WTC11 (cell line): ENCODE data around the gene RASAL2. TPM values are rescaled to one million over a fixed set of nuclear protein-coding genes. Genes with fewer than 3 reads are reported as not detected.

Source experiments
- ATAC-seq: fragments of 200-7000 bp; cut with Tn5 transposase; 2 replicates; pipeline ENCODE4 v1.10.0; 2021; ENCODE audit warnings: mild to moderate bottlenecking, moderate library complexity
- CTCF ChIA-PET: fragments of 300-600 bp; sonication (Branson Sonifier 250); formaldehyde crosslinking; loops from one replicate; lab custom pipeline; 2021; ENCODE audit warnings: antibody characterized with exemption; lab: Charles Lee
- POLR2A ChIA-PET: fragments of 350-600 bp; sonication (Branson Sonifier 250); formaldehyde crosslinking; loops from one replicate; lab custom pipeline; 2021; ENCODE audit warnings: antibody characterized with exemption; lab: Charles Lee
- DNase-seq: peaks from one replicate; pipeline ENCODE4 v3.0.0; 2021; ENCODE audit warnings: low spot score
- H3K27ac Mint-ChIP-seq: 2 replicates; pipeline ENCODE4 v1.8.0; 2021; ENCODE audit warnings: mixed read lengths
- H3K27me3 Mint-ChIP-seq: 2 replicates; pipeline ENCODE4 v1.8.0; 2021; ENCODE audit warnings: low read depth, mild to moderate bottlenecking, moderate library complexity, mixed read lengths
- H3K36me3 Mint-ChIP-seq: 2 replicates; pipeline ENCODE4 v1.8.0; 2021; ENCODE audit warnings: mixed read lengths
- H3K4me1 Mint-ChIP-seq: 2 replicates; pipeline ENCODE4 v1.8.0; 2022; ENCODE audit warnings: mixed read lengths
- H3K4me3 Mint-ChIP-seq: 2 replicates; pipeline ENCODE4 v1.8.0; 2021; ENCODE audit warnings: mild to moderate bottlenecking, moderate library complexity, mixed read lengths
- H3K9me3 Mint-ChIP-seq: 2 replicates; pipeline ENCODE4 v1.8.0; 2021; ENCODE audit warnings: mixed read lengths
- ATF6 ChIP-seq: sonication (generic); formaldehyde crosslinking; IDR thresholded peaks from 2 replicates; pipeline ENCODE4 v1.8.1; 2023; ENCODE audit warnings: mild to moderate bottlenecking, missing genetic modification reagents
- CREB1 ChIP-seq: sonication (generic); formaldehyde crosslinking; IDR thresholded peaks from 2 replicates; pipeline ENCODE4 v1.8.0; 2023; ENCODE audit warnings: mild to moderate bottlenecking, missing genetic modification reagents
- E2F1 ChIP-seq: sonication (generic); formaldehyde crosslinking; IDR thresholded peaks from 2 replicates; pipeline ENCODE4 v1.8.0; 2022; ENCODE audit warnings: mild to moderate bottlenecking, missing genetic modification reagents
- FOXJ3 ChIP-seq: sonication (generic); formaldehyde crosslinking; IDR thresholded peaks from 2 replicates; pipeline ENCODE4 v1.9.0; 2021; ENCODE audit warnings: missing genetic modification reagents, mild to moderate bottlenecking, borderline replicate concordance
- FOXP1 ChIP-seq: sonication (generic); formaldehyde crosslinking; IDR thresholded peaks from 2 replicates; pipeline ENCODE4 v1.8.0; 2022; ENCODE audit warnings: missing genetic modification reagents, mild to moderate bottlenecking, moderate library complexity, borderline replicate concordance
- GRHL2 ChIP-seq: fragments of 250-450 bp; sonication (Bioruptor Pico); IDR thresholded peaks from 2 replicates; pipeline ENCODE4 v1.8.0; 2022; ENCODE audit warnings: mild to moderate bottlenecking, moderate library complexity; ENCODE audit not compliant: insufficient replicate concordance, severe bottlenecking
- MAX ChIP-seq: sonication (generic); formaldehyde crosslinking; IDR thresholded peaks from 2 replicates; pipeline ENCODE4 v1.8.0; 2022; ENCODE audit warnings: mild to moderate bottlenecking, missing genetic modification reagents
- NFE2L1 ChIP-seq: sonication (generic); formaldehyde crosslinking; IDR thresholded peaks from 2 replicates; pipeline ENCODE4 v1.8.1; 2023; ENCODE audit warnings: missing genetic modification reagents
- NR3C1 ChIP-seq: sonication (generic); formaldehyde crosslinking; conservative IDR thresholded peaks from 2 replicates; pipeline ENCODE4 v1.8.1; 2023; ENCODE audit warnings: low read depth, mild to moderate bottlenecking, missing genetic modification reagents
- PRDM15 ChIP-seq: sonication (generic); formaldehyde crosslinking; IDR thresholded peaks from 2 replicates; pipeline ENCODE4 v1.8.0; 2022; ENCODE audit warnings: missing genetic modification reagents
- RORB ChIP-seq: fragments of 250-450 bp; sonication (Bioruptor Pico); IDR thresholded peaks from 2 replicates; pipeline ENCODE4 v1.9.0; 2021; ENCODE audit warnings: mild to moderate bottlenecking
- ZBTB21 ChIP-seq: sonication (generic); formaldehyde crosslinking; IDR thresholded peaks from 2 replicates; pipeline ENCODE4 v1.8.1; 2023; ENCODE audit warnings: mild to moderate bottlenecking, missing genetic modification reagents, borderline replicate concordance
- ZBTB43 ChIP-seq: sonication (generic); formaldehyde crosslinking; IDR thresholded peaks from 2 replicates; pipeline ENCODE4 v1.8.1; 2023; ENCODE audit warnings: mild to moderate bottlenecking, missing genetic modification reagents
- ZNF138 ChIP-seq: sonication (generic); formaldehyde crosslinking; conservative IDR thresholded peaks from 2 replicates; pipeline ENCODE4 v1.8.1; 2022; ENCODE audit warnings: mild to moderate bottlenecking, moderate library complexity, missing genetic modification reagents
- ZNF263 ChIP-seq: sonication (generic); formaldehyde crosslinking; IDR thresholded peaks from 2 replicates; pipeline ENCODE4 v1.8.1; 2022; ENCODE audit warnings: low read depth, mild to moderate bottlenecking, moderate library complexity, missing genetic modification reagents
- ZNF396 ChIP-seq: fragments of 250-450 bp; sonication (Bioruptor Pico); IDR thresholded peaks from 2 replicates; pipeline ENCODE4 v1.8.0; 2021; ENCODE audit warnings: mild to moderate bottlenecking, moderate library complexity, borderline replicate concordance
- ZNF671 ChIP-seq: fragments of 250-450 bp; sonication (Bioruptor Pico); IDR thresholded peaks from 2 replicates; pipeline ENCODE4 v1.8.0; 2021; ENCODE audit warnings: mild to moderate bottlenecking
- total RNA-seq: library from RNA; stranded (reverse); gene quantifications from 3 replicates; pipeline ENCODE4 v1.2.3, GENCODE V29; 2021

The RASAL2 gene
- total RNA-seq, 1 experiment from 2014 or later: 29.5 TPM

- H3K9me3 Mint-ChIP-seq: no peaks in the 10 kb centered on the region
- no peak overlapping the region for H3K27ac Mint-ChIP-seq
- peaks cover 23% of the 10 kb centered on the region for H3K4me1 Mint-ChIP-seq
- DNase-seq: no peak
- TF ChIP-seq E2F1 (no peak), PRDM15 (CRISPR knock-in tag) (no peak), NR3C1 (CRISPR knock-in tag) (no peak), ZNF263 (CRISPR knock-in tag) (no peak), RORB (CRISPR knock-in tag) (no peak), FOXJ3 (CRISPR knock-in tag) (no peak), ZBTB21 (CRISPR knock-in tag) (no peak), ZNF138 (CRISPR knock-in tag) (no peak), GRHL2 (CRISPR knock-in tag) (no peak), MAX (CRISPR knock-in tag) (no peak), ZNF671 (no peak), ZNF396 (no peak), CREB1 (no peak), FOXP1 (CRISPR knock-in tag) (no peak), ZBTB43 (CRISPR knock-in tag) (no peak)
- H3K27me3 Mint-ChIP-seq: no peaks in the 10 kb centered on the region
- no peaks in the 10 kb centered on the region for H3K36me3 Mint-ChIP-seq
- ChIA-PET POLR2A (no interaction called here), CTCF (interaction anchor here (1.5 kb wide), 1 partner anchor 172 kb away, joined by 3 read pairs; no protein-coding TSS in a partner anchor)
- ATAC-seq: no peak
- H3K4me3 Mint-ChIP-seq: no peak overlapping the region
These were observed 234.8 kb downstream of the RASAL2 start for GRCh38 chr1:178328728-178329127.

GRCh38 chr1:178330153-178330552, 236.2 kb downstream of the RASAL2 start:
- H3K4me3 Mint-ChIP-seq: no peak overlapping the region
- TF ChIP-seq NFE2L1 (CRISPR knock-in tag) (no peak), ZNF396 (no peak), ATF6 (CRISPR knock-in tag) (no peak)
- TF ChIP-seq, all 79 proteins: peak for 0
- Mint-ChIP-seq H3K4me1 (peaks cover 11% of the 10 kb centered on the region), H3K27ac (no peak overlapping the region), H3K27me3 (no peaks in the 10 kb centered on the region), H3K9me3 (no peaks in the 10 kb centered on the region), H3K36me3 (no peaks in the 10 kb centered on the region)
- ATAC-seq (no peak), DNase-seq (no peak)
- ChIA-PET POLR2A (no interaction called here), CTCF (no interaction called here)
